ENCODE results near the gene ZNF324B.
"Not testable (repeated sequence)": the region's sequence is repeated elsewhere in the genome, so short reads cannot be mapped to it uniquely, and the experiment has no call there.

ZNF324B gene

GRCh38 chr19:58451358-58452101, at the start of gene ZNF324B:
ZNF324B (plus strand) TSS chr19:58451622; CDS start chr19:58453702, 2,080 bp downstream.
- DNase-seq (ENCODE audit: low read depth in 2 of 2), result peak; percentile 89 to 91

DNA sequence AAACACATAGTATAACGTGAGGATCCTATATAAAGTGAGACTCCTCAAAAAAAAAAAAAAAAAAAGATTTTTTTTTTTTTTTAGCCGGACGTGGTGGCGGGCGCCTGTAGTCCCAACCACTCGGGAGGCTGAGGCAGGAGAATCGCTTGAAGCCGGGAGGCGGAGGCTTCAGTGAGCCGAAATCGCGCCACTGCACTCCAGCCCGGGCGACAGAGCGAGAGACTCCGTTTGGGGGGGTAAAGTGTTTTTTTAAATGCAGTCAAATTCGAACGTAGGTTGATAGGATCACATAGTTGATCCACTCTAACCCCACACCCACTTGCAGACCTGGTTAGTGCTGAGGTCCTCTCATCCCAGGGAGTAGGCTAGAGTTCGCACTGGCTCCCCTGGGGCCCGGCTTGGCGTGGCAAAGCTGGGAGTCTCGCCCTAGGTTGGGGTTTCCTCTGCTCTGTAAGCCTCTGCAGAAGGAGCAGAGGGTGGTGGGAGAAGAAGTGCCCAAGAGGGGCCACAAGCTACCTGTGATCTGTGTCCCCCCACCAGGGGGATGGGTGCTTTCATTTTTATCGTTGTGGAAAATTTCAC, 49.5 kb upstream of the ZNF324B start:
- DNase-seq (ENCODE audit: low read depth in 2 of 2), result no peak

DNA sequence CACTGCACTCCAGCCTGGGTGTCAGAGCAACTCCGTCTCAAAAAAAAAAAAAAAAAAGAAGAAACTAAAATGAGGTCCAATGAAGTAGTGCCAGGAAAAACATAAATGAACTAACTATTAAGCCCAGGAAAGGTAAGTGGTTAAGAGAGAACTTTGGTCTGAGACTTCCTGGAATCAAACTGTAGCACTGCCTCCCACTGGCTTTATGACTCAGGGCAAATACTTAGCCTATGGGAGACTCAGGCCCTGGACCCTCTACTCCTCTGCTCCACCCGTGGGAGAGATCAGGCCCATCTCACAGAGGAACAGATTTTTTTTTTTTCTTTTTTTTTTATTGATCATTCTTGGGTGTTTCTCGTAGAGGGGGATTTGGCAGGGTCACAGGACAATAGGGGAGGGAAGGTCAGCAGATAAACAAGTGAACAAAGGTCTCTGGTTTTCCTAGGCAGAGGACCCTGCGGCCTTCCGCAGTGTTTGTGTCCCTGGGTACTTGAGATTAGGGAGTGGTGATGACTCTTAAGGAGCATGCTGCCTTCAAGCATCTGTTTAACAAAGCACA, 47.4 kb upstream of the ZNF324B start:
- not testable (repeated sequence) for DNase-seq (ENCODE audit: low read depth in 2 of 2)

DNA sequence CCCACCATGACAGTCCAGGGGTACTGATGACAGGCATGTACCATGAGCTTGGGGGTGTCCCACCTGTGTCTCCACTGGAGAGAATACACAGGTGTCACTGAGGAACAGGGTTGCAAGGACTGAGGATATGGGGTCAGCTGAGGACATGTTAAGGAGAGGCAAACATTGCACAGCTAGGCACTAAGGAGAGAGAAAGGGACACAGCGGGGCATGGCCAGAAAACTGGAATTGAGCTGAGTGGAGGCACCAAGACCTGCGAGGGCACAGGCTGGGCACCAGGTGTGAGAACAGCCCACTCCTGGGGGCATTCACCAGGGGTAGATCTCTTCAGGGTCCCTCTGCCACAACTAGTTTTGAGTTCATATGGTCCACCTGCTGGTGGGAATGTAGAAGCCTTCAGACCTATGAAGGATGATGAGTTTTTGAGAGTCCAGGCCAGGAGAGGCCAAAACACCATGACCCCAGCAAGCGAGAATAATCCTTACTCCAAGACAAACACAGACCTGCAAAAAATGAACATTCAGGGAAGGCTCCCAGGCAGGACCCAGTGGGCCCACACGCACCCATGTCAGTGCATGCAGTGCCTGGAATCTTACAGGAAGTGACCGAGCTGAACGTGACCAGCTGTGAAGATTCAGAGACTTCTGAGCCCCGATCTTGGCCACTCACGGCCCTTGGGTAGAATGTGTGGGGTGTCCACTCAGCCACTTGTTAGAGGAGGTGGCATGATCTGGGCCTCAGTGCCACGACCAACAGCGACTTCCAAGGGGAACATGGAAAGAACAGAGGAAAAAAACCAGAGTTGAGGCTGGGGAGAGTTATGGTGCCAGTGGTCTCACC, 44.4 kb upstream of the ZNF324B start:
- no peak for DNase-seq (ENCODE audit: low read depth in 2 of 2)

GRCh38 chr19:58407658-58408151, 43.7 kb upstream of the ZNF324B start:
- DNase-seq (ENCODE audit: low read depth in 2 of 2), result no peak

- peak; percentile 82 to 92 for DNase-seq (ENCODE audit: low read depth in 2 of 2)
Measured at GRCh38 chr19:58408152-58409009, 43.0 kb upstream of the ZNF324B start, which contains the start of gene ZNF584. ZNF584 (plus strand) TSS chr19:58408649; CDS start chr19:58409148, 499 bp downstream.

DNA sequence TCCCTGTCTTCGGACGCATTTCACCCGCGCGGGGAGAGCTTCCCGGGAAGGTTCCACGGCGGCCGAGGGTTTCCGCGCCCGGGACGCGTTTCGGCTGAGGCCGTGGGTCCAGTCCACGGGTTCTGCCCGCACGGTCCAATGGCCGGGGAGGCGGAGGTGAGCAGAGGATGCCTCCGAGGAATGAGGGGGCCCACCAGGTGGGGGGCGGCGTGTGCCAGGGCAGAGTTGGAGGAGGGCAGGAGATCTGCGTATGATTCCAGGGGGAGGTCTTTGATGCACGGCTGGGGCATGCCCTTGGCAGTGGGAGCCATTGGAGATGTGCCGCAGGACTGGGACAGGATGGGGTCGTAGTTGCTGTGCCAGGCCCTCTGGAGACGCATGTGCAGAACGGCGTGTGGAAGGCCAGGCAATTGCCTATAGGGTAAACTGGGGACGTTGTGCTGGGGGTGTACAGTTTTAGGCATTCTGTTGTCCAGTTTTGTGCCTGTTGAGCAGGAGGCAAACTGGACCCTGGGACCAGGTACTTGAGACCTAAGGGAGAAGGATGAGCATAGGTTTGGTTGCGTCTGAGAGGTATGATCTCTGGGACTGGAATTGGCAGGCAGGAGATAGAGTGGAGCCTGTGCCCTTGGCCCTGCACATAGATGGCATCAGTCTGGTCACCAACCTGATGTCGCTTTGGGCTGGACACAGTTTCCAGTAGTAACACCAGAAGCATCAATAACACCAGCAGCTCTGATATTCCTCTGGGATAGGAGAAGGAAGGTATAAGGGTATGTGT, 42.2 kb upstream of the ZNF324B start:
- no peak for DNase-seq (ENCODE audit: low read depth in 2 of 2)

DNA sequence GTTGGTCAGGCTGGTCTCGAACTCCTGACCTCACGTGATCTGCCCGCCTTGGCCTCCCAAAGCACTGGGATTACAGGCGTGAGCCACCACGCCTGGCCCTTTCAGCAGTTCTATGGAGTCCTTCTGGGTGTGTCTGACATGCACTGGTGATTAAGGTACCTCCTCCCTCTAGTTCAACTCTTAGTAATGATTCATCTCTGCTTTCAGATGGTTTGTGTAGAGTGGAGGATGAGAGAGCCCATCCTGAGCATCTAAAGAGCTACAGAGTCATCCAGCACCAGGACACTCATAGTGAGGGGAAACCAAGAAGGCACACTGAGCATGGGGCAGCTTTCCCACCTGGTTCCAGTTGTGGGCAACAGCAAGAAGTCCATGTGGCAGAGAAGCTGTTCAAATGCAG, 34.8 kb upstream of the ZNF324B start:
- no peak for DNase-seq (ENCODE audit: low read depth in 2 of 2)

DNA sequence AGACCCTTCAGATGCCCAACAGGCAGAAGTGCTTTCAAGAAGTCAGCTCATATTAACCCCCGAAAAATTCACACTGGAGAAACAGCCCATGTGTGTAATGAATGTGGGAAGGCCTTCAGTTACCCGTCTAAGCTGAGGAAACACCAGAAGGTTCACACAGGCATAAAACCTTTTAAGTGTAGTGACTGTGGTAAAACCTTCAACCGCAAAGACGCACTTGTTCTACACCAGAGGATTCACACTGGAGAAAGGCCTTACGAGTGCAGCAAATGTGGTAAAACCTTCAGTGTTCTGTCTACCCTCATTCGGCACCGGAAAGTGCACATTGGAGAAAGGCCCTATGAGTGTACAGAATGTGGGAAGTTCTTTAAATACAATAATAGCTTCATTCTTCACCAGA, 34.4 kb upstream of the ZNF324B start:
- no peak for DNase-seq (ENCODE audit: low read depth in 2 of 2)

GRCh38 chr19:58428617-58429016, 22.8 kb upstream of the ZNF324B start:
- DNase-seq (ENCODE audit: low read depth in 2 of 2), result no peak

DNA sequence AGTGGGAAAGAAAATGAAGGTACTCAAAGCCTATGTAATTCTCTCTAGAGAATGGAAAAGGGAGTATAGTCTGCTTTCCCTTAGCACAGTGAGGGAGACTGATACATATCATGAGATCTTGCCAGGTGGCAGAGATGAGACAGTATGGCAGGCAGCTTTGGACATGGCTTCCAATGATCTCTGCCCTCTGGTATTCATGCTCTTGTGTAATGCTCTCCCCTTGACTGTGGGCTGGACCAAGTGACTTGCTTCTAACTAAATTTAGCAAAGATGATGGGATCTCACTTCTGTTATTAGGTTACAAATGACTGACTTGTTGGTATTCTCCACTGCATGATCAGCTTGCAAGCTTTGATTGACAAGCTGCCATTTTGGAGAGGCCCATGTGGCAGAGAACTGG, 21.7 kb upstream of the ZNF324B start:
- DNase-seq (ENCODE audit: low read depth in 2 of 2), result no peak

GRCh38 chr19:58434217-58434616, 17.2 kb upstream of the ZNF324B start:
- no peak for DNase-seq (ENCODE audit: low read depth in 2 of 2)

DNA sequence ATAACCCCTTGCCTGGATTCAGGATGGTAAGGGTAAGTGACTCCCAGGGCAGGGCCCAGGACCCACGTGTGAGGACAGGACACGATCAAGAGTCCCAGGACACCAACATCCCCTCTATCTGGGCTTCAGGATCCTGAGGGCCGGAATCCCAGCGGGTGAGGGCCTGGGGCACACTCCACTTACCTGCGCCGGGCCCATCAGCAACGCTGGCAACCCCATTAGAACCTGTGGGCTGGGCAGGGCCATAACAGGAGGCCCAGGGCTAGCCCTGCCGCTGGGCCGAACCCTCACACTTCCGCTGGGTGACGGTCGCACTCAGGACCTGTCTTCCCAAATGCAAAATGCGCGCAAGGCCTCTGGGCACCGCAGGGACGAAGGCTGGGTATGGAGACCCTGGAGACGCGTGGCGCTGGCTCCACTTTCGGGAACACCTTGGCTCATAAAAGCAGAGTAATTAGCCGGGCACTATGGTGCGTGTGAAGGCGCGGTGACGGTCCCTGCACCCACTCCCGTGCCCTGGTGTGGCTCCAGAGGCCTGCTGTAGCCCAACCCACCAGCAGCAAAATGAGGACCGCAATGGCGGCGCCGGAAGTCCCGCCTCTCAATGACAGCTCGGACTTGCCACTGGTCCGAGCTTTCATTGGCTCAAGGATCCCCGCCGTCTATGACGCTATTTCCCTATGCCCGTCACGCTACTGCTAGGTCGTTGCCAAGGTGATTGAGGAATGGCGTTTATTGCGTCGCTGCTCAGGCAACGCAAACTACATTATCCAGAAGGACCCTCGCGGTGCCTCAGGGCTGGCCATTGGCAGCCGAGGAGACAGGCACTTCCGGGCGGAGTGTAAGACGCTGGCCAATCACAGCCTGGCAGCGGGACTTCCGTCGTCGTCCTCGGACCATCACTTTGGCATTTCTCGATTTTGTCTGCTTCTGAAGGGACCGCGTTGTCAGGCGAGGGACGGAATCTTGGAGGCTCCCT, 11.6 kb upstream of the ZNF324B start, which contains the start of gene ZNF132:
TSS of gene ZNF132 (minus strand) at position 578 of the 979 bp plus-strand sequence. CDS start at position 246, 332 bp downstream.
- peak; percentile 78 to 87 for DNase-seq (ENCODE audit: low read depth in 2 of 2)

DNA sequence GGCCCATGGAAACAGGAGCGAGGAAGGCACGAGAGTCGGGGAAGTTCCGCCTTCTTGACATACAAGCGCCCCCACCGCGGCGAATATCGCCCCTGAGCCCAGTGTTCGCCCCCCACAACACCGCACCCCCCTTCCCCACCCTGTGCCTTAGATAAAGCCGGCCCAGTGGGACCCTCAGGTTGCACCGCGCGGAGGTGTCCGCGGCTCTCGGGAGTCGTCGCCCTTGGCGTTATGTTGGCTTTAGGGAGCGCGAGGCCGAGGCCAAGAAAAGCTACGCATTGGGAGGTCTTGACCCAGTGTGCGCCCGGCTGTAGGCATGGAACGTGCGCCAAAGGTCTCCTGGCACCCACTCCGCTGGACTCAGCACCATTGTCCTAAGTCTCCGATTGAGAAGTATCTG, 10.9 kb upstream of the ZNF324B start:
- DNase-seq (ENCODE audit: low read depth in 2 of 2), result no peak

- not testable (repeated sequence) for DNase-seq (ENCODE audit: low read depth in 2 of 2)
Measured at GRCh38 chr19:58442986-58443385, 8.4 kb upstream of the ZNF324B start.

DNA sequence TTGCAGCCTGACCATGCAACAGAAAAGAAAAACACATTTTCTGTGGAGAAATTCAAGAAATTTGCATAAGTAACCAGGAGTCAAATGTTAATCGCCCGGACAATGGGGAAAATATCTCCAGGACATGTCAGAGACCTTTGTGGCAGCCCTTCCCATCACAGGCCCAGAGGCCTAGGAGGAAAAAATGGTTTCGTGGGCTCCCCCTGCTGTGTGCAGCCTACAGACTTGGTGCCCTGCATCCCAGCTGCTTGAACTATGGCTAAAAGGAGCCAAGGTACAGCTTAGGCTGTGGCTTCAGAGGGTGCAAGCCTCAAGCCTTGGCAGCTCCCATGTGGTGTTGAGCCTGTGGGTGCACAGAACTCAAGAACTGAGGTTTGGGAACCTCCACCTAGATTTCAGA, 2.6 kb upstream of the ZNF324B start:
- not testable (repeated sequence) for DNase-seq (ENCODE audit: low read depth in 2 of 2)

DNA sequence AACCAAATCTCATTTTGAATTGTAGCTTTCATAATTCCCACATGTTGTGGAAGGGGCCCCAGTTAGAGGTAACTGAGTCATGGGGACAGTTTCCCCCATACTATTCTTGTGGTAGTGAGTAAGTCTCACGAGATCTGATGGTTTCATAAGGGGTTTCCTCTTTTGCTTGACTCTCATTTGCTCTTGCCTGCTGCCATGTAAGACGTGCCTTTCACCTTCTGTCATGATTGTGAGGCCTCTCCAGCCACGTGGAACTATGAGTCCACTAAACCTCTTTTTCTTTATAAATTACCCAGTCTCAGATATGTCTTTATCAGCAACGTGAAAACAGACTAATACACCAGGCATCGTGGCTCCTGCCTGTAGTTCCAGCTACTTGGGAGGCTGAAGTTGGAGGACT, 1.4 kb upstream of the ZNF324B start:
- DNase-seq (ENCODE audit: low read depth in 2 of 2), result not testable (repeated sequence)

GRCh38 chr19:58450856-58451357, 515 bp upstream of the ZNF324B start:
- DNase-seq (ENCODE audit: low read depth in 2 of 2), result no peak

DNA sequence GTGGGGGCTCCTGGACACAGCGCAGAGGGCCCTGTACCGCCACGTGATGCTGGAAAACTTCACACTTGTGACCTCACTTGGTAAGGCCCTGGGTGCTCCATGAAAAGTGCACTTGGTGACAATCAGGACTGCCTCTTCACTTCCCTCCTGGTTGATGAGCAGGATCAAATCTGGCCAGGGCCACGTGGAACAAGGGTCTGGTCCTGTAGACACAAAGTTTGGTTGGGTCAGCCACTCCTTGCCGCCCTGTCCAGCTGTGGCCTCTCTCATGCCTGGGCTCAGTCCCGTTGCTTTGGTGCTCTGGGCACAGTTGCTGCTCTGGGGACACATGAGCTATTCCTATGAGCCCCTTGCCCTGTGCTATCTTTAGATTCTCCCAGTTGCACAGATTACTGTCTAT, 2.3 kb downstream of the ZNF324B start:
- no peak for DNase-seq (ENCODE audit: low read depth in 2 of 2)
